ENCODE measurements around the gene COX8A. TPM values are rescaled to one million over a fixed set of nuclear protein-coding genes. Genes with fewer than 3 reads are reported as not detected.

Gene COX8A
- polyA plus RNA-seq, 2 donors: 737 to 1,011 TPM

DNA sequence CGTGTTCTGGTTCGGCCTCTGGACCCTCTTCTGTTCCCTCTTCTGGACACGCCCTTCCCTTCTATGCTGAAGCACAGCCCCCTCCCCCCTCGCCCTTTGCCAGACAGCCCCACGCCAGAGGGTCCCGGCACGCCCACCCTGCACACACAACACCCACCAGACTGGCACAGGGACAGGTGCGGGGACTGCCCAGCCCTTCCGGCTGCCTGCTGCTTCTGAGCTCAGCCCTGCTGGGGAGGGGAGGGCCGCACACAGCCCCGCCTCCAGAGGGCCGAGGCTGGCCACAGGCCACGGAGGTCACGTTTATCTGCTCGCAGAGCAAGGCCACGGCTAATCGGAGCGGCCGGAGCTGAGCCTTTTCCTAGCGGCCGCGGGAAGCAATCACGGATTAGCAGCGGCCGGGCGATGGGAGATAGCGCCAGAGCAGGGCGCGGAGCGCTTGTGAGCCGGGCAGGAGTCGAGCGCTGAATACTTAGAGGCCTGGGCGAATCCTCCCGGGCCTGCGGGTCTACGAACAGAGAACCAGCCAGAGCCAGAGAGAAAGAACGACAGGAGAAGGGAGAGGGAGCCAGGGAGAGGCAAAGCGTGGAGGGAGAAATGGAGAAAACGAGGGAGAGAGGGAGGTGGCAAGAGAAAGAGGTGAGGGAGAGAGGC lies 33.3 kb downstream of the COX8A start:
- Histone ChIP-seq H3K36me3 (ENCODE audit: control insufficient read depth in 2 of 2, insufficient read depth in 2 of 2, low read length in 1 of 2) (no peaks in the 10 kb centered on the region), H3K9me3 (ENCODE audit: control insufficient read depth in 2 of 2, insufficient read depth in 1 of 2, low read depth in 1 of 2, low read length in 1 of 2) (peaks cover 3 to 9% of the 10 kb centered on the region in 2 donors), H3K27me3 (ENCODE audit: control insufficient read depth in 1 of 2, insufficient read depth in 2 of 2, low read length in 2 of 2) (no peaks in the 10 kb centered on the region), H3K4me1 (ENCODE audit: control insufficient read depth in 2 of 2, insufficient read depth in 2 of 2, low read length in 1 of 2) (peaks cover 3 to 10% of the 10 kb centered on the region in 2 donors), H3K27ac (ENCODE audit: low read depth in 2 of 2, low read length in 1 of 2) (peak overlapping the region in 1 of 2 donors; percentile 5), H3K4me3 (ENCODE audit: low read depth in 1 of 2, low read length in 2 of 2) (peak overlapping the region; percentile 28 to 36)
- WGBS, 2 donors: 5 to 6% methylated on average over 37 to 40 of the region's 40 CpGs

DNA sequence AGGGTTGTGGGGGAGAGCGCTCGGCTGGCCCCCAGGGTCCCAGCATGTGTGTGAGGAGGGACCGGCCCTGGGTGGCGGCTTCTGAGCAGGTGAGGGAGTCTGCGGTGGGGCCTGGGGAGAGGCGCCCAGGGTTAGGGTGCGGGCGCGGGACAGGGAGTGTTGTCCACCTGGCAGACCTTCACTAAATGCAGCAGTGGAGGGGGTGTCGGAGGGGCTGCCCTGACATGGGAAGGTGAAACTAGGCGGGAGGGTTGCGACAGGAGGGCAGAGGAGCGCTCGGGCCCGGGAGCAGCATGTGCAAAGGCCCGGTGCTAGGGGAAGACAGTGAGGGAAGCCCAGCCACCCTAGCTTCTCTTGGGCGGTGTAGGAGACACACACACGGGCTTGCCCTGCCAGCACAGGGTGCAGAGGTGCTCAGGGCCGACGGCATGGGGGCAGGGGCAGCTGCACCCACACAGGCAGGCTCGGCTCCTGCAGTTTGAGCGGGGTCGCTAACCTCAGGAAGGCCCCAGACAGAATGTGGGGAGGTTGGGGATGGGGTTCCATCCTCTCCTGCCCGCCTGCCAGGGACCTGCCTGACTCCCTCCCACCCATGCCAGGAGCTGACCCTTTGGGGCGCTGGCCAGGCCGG lies 34.0 kb downstream of the COX8A start:
- no peak overlapping the region for H3K4me3 ChIP-seq (ENCODE audit: low read depth in 1 of 2, low read length in 2 of 2)
- H3K27me3 ChIP-seq (ENCODE audit: control insufficient read depth in 1 of 2, insufficient read depth in 2 of 2, low read length in 2 of 2): no peaks in the 10 kb centered on the region
- H3K9me3 ChIP-seq (ENCODE audit: control insufficient read depth in 2 of 2, insufficient read depth in 1 of 2, low read depth in 1 of 2, low read length in 1 of 2): peaks cover 3 to 9% of the 10 kb centered on the region in 2 donors
- 92% methylated on average over 21 to 26 of the region's 26 CpGs for WGBS, 2 donors
- peaks cover 3 to 10% of the 10 kb centered on the region in 2 donors for H3K4me1 ChIP-seq (ENCODE audit: control insufficient read depth in 2 of 2, insufficient read depth in 2 of 2, low read length in 1 of 2)
- no peaks in the 10 kb centered on the region for H3K36me3 ChIP-seq (ENCODE audit: control insufficient read depth in 2 of 2, insufficient read depth in 2 of 2, low read length in 1 of 2)
- peak overlapping the region in 1 of 2 donors; percentile 5 for H3K27ac ChIP-seq (ENCODE audit: low read depth in 2 of 2, low read length in 1 of 2)

DNA sequence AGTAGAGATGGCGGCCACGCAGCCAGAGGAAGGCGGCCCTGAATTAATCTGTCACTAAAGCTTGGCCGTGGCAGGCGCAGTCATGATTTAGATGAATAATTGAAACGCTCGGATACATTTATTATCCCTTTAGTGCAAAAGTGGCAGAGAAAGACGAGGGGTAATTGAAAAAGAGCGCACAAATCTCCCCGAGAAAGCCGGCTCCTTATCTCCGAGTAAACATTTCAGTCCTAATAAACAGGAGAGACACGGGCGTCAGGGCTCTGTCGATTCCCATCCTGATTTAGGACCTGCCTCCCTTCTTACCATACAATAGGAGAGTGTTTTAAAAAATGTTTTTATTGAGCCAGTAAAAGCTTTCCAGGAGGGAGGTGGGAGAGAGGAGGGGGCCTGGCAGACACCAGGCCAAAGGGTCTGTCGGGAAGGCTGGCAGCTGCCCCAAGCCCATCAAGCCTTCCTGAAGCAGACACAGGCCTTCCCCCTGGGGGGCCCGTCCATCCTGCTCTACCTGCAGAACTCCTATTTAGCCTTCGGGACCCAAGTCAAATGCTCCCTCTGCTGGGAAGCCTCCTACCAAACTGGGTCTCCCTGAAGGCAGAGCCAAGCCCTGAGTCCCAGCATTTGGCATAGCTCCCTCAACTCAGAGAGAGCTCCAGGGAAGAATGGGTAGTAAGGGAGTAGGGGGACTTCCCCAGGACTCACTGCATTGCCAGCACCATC lies 34.7 kb downstream of the COX8A start:
- peaks cover 3 to 10% of the 10 kb centered on the region in 2 donors for H3K4me1 ChIP-seq (ENCODE audit: control insufficient read depth in 2 of 2, insufficient read depth in 2 of 2, low read length in 1 of 2)
- 89 to 91% methylated on average over 18 of the region's 18 CpGs for WGBS, 2 donors
- H3K36me3 ChIP-seq (ENCODE audit: control insufficient read depth in 2 of 2, insufficient read depth in 2 of 2, low read length in 1 of 2): no peaks in the 10 kb centered on the region

DNA sequence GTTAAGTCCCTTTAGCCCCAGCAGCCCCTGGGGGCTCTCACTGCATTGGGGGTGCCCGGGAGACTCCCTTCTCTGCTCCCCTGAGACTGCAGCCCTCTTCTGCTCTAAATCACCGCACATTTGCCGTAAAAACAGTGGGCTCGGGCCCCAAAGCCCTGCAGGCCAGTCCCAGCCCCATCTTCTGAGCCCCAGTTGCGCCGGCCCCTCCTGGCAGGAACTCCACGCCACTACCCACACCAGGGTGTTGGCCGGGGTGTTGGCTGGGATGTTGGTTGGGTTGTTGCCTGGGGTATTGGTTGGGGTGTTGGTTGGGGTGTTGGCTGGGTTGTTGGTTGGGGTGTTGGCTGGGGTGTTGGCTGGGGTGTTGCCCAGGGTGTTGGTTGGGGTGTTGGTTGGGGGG lies 35.3 kb downstream of the COX8A start:
- no peak overlapping the region for H3K27ac ChIP-seq (ENCODE audit: low read depth in 2 of 2, low read length in 1 of 2)
- H3K27me3 ChIP-seq (ENCODE audit: control insufficient read depth in 1 of 2, insufficient read depth in 2 of 2, low read length in 2 of 2): no peaks in the 10 kb centered on the region
- WGBS, 2 donors: 94 to 96% methylated on average over 8 of the region's 8 CpGs
- peaks cover 3 to 10% of the 10 kb centered on the region in 2 donors for H3K4me1 ChIP-seq (ENCODE audit: control insufficient read depth in 2 of 2, insufficient read depth in 2 of 2, low read length in 1 of 2)
- no peaks in the 10 kb centered on the region for H3K36me3 ChIP-seq (ENCODE audit: control insufficient read depth in 2 of 2, insufficient read depth in 2 of 2, low read length in 1 of 2)
- H3K4me3 ChIP-seq (ENCODE audit: low read depth in 1 of 2, low read length in 2 of 2): no peak overlapping the region
- H3K9me3 ChIP-seq (ENCODE audit: control insufficient read depth in 2 of 2, insufficient read depth in 1 of 2, low read depth in 1 of 2, low read length in 1 of 2): peaks cover 3 to 9% of the 10 kb centered on the region in 2 donors

More for the DNA sequence above, 34.7 kb downstream of the COX8A start:
- Histone ChIP-seq H3K27ac (ENCODE audit: low read depth in 2 of 2, low read length in 1 of 2) (no peak overlapping the region), H3K4me3 (ENCODE audit: low read depth in 1 of 2, low read length in 2 of 2) (no peak overlapping the region), H3K27me3 (ENCODE audit: control insufficient read depth in 1 of 2, insufficient read depth in 2 of 2, low read length in 2 of 2) (no peaks in the 10 kb centered on the region), H3K9me3 (ENCODE audit: control insufficient read depth in 2 of 2, insufficient read depth in 1 of 2, low read depth in 1 of 2, low read length in 1 of 2) (peaks cover 3 to 9% of the 10 kb centered on the region in 2 donors)

DNA sequence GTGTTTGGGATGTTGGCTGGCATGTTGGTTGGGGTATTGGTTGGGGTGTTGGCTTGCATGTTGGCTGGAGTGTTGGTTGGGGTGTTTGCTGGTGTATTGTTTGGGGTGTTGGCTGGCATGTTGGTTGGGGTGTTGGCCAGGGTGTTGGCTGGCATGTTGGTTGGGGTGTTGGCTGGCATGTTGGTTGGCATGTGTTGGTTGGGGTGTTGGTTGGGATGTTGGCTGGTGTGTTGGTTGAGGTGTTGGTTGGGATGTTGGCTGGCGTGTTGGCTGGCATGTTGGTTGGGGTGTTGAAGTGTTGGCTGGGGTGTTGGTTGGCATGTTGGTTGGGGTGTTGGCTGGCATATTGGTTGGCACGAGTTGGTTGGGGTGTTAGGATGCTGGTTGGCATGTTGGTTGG lies 36.4 kb downstream of the COX8A start:
- H3K27ac ChIP-seq (ENCODE audit: low read depth in 2 of 2, low read length in 1 of 2): no peak overlapping the region
- no peak overlapping the region for H3K4me3 ChIP-seq (ENCODE audit: low read depth in 1 of 2, low read length in 2 of 2)
- peaks cover 3 to 10% of the 10 kb centered on the region in 2 donors for H3K4me1 ChIP-seq (ENCODE audit: control insufficient read depth in 2 of 2, insufficient read depth in 2 of 2, low read length in 1 of 2)
- no peaks in the 10 kb centered on the region for H3K27me3 ChIP-seq (ENCODE audit: control insufficient read depth in 1 of 2, insufficient read depth in 2 of 2, low read length in 2 of 2)
- no peaks in the 10 kb centered on the region for H3K36me3 ChIP-seq (ENCODE audit: control insufficient read depth in 2 of 2, insufficient read depth in 2 of 2, low read length in 1 of 2)
- WGBS, 2 donors: 83 to 92% methylated on average over 2 of the region's 2 CpGs
- peaks cover 3 to 9% of the 10 kb centered on the region in 2 donors for H3K9me3 ChIP-seq (ENCODE audit: control insufficient read depth in 2 of 2, insufficient read depth in 1 of 2, low read depth in 1 of 2, low read length in 1 of 2)

DNA sequence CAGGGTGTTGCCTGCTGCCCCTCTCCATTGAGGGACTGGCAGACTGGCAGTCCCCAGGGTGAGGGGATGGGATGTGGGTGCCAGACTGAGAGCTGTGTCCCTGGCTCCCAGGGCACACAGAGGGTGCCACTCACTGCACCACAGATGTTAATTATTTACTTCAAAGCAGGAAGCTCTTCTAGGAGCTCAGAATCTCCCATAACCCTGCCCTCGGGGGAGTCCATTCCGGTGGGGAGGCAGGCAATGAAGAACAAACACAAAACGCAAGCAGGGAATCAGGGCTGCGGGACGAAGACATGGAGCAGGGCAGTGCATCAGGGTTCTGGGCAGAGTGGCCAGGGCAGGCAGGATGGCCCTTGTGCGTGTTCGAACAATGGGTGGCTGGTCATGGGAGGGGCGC lies 37.0 kb downstream of the COX8A start:
- H3K4me1 ChIP-seq (ENCODE audit: control insufficient read depth in 2 of 2, insufficient read depth in 2 of 2, low read length in 1 of 2): peaks cover 3 to 10% of the 10 kb centered on the region in 2 donors
- no peaks in the 10 kb centered on the region for H3K36me3 ChIP-seq (ENCODE audit: control insufficient read depth in 2 of 2, insufficient read depth in 2 of 2, low read length in 1 of 2)
- no peak overlapping the region for H3K27ac ChIP-seq (ENCODE audit: low read depth in 2 of 2, low read length in 1 of 2)
- WGBS, 2 donors: 87 to 92% methylated on average over 8 of the region's 8 CpGs
- H3K4me3 ChIP-seq (ENCODE audit: low read depth in 1 of 2, low read length in 2 of 2): no peak overlapping the region
- no peaks in the 10 kb centered on the region for H3K27me3 ChIP-seq (ENCODE audit: control insufficient read depth in 1 of 2, insufficient read depth in 2 of 2, low read length in 2 of 2)
- H3K9me3 ChIP-seq (ENCODE audit: control insufficient read depth in 2 of 2, insufficient read depth in 1 of 2, low read depth in 1 of 2, low read length in 1 of 2): peaks cover 3 to 9% of the 10 kb centered on the region in 2 donors

DNA sequence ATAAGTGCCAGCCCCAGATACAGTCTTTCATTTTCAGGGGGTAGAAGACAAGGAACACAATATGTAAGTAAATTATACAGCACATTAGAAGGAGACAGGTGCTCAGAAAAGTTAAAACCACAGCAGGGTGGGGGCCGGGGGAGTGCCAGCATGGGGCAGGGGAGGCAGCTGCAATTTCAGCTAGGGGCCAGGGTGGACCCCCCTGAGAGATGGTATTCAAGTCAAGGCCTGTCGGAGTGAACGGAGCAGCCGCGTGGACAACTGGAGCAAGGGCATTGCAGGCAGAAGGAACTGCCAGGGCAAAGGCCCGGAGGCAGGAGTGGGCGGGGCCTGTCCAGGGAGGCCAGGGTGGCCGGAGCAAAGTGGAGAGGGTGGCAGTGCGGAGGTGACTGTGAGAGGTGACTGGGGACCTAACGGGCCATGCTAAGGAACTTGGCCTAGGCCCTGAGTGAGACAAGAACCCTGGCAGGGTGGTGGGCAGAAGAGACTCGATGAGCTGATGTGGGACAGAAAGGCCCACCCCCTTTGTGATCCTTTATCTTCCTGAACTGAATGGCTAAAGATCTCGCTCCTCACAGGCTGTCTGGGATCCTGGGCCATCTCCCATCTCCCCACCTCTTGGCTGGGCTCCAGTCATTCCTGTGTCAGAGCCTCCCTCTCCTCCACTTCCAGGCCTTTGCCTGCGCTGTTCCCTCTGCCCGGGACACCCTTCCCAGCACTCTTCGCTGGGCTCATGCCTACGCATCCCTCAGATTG lies 38.9 kb downstream of the COX8A start:
- H3K4me1 ChIP-seq (ENCODE audit: control insufficient read depth in 2 of 2, insufficient read depth in 2 of 2, low read length in 1 of 2): no peaks in the 10 kb centered on the region
- peaks cover 3 to 9% of the 10 kb centered on the region in 2 donors for H3K9me3 ChIP-seq (ENCODE audit: control insufficient read depth in 2 of 2, insufficient read depth in 1 of 2, low read depth in 1 of 2, low read length in 1 of 2)
- H3K36me3 ChIP-seq (ENCODE audit: control insufficient read depth in 2 of 2, insufficient read depth in 2 of 2, low read length in 1 of 2): no peaks in the 10 kb centered on the region
- 85 to 89% methylated on average over 16 of the region's 16 CpGs for WGBS, 2 donors
- no peak overlapping the region for H3K4me3 ChIP-seq (ENCODE audit: low read depth in 1 of 2, low read length in 2 of 2)
- no peak overlapping the region for H3K27ac ChIP-seq (ENCODE audit: low read depth in 2 of 2, low read length in 1 of 2)
- H3K27me3 ChIP-seq (ENCODE audit: control insufficient read depth in 1 of 2, insufficient read depth in 2 of 2, low read length in 2 of 2): no peaks in the 10 kb centered on the region

DNA sequence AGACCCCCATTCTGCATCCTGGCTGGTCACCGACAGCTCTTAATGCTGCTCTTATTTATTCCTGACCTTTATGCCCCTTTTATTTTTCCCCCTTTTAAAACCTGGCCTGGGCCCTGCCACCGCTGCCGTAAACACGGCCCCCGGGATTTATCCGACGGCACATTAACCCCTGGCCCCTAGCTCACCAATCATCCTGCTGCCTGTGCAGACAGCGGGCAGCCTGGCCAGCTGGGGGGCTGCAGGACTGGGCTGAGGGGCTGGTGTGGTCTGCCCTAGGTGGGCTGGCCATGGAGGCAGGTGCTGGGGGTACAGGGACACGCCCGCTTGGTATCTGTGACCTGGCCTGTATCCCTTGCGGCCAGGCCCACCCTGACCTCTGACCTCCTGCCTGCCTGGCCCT lies 39.9 kb downstream of the COX8A start:
- Histone ChIP-seq H3K27me3 (ENCODE audit: control insufficient read depth in 1 of 2, insufficient read depth in 2 of 2, low read length in 2 of 2) (no peaks in the 10 kb centered on the region), H3K9me3 (ENCODE audit: control insufficient read depth in 2 of 2, insufficient read depth in 1 of 2, low read depth in 1 of 2, low read length in 1 of 2) (peaks cover 3 to 9% of the 10 kb centered on the region in 2 donors), H3K4me3 (ENCODE audit: low read depth in 1 of 2, low read length in 2 of 2) (no peak overlapping the region), H3K4me1 (ENCODE audit: control insufficient read depth in 2 of 2, insufficient read depth in 2 of 2, low read length in 1 of 2) (no peaks in the 10 kb centered on the region), H3K36me3 (ENCODE audit: control insufficient read depth in 2 of 2, insufficient read depth in 2 of 2, low read length in 1 of 2) (no peaks in the 10 kb centered on the region), H3K27ac (ENCODE audit: low read depth in 2 of 2, low read length in 1 of 2) (no peak overlapping the region)
- 88 to 89% methylated on average over 11 of the region's 11 CpGs for WGBS, 2 donors

DNA sequence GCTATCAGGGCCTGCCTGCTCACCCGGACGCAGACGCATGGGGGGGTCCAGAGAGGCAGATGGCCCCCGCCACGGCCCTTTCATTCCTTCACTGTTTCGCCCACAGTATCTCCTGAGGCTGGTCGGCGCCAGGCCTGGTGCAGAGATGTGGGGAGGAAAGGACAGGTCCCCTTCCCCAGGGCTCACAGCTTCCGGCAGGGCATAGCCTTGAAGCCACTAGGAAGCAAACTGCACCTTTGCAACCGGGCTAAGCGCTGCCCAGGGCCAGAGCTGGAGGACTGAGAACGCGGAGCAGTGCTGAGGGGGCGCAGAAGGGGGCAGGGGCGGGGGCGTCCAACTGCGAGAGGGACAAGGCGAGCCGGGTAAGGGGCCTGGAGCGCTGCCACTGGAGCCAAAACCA lies 41.1 kb downstream of the COX8A start:
- no peaks in the 10 kb centered on the region for H3K36me3 ChIP-seq (ENCODE audit: control insufficient read depth in 2 of 2, insufficient read depth in 2 of 2, low read length in 1 of 2)
- H3K9me3 ChIP-seq (ENCODE audit: control insufficient read depth in 2 of 2, insufficient read depth in 1 of 2, low read depth in 1 of 2, low read length in 1 of 2): peaks cover 0 to 6% of the 10 kb centered on the region in 2 donors
- no peak overlapping the region for H3K4me3 ChIP-seq (ENCODE audit: low read depth in 1 of 2, low read length in 2 of 2)
- 87 to 88% methylated on average over 20 of the region's 20 CpGs for WGBS, 2 donors
- H3K27ac ChIP-seq (ENCODE audit: low read depth in 2 of 2, low read length in 1 of 2): no peak overlapping the region
- no peaks in the 10 kb centered on the region for H3K4me1 ChIP-seq (ENCODE audit: control insufficient read depth in 2 of 2, insufficient read depth in 2 of 2, low read length in 1 of 2)
- no peaks in the 10 kb centered on the region for H3K27me3 ChIP-seq (ENCODE audit: control insufficient read depth in 1 of 2, insufficient read depth in 2 of 2, low read length in 2 of 2)
